Amniotic stem cell (primary cell): Measurements from ENCODE around the gene MYH13.

ENCODE experiments used
- DNase-seq: peaks from one replicate; lab custom pipeline; 2025; lab: John Stamatoyannopoulos, UW

Gene MYH13

DNA sequence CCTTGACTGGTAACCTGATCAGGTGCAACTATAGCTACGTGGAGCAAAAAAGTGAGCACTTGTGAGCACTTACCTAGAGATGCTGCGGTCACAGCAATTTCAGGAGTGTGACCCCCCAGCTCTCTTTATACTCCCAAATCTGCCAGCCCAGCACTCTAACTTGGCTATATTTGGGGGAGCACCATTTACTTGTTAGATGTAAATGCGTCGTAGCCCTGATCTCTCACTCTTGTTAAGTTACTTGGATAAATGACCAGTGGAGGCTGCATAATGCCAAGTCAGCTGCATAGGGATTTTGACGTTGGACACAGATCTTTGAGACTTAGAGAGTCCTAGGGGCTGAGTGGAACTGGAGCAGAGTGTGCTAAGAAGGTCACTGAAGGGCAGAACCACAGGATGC lies at the start of gene MYH13:
Gene MYH13 (minus strand): TSS at position 101 of the 400 bp plus-strand sequence. CDS start 8,476 bp downstream, outside the sequence.
- no peak for DNase-seq

DNA sequence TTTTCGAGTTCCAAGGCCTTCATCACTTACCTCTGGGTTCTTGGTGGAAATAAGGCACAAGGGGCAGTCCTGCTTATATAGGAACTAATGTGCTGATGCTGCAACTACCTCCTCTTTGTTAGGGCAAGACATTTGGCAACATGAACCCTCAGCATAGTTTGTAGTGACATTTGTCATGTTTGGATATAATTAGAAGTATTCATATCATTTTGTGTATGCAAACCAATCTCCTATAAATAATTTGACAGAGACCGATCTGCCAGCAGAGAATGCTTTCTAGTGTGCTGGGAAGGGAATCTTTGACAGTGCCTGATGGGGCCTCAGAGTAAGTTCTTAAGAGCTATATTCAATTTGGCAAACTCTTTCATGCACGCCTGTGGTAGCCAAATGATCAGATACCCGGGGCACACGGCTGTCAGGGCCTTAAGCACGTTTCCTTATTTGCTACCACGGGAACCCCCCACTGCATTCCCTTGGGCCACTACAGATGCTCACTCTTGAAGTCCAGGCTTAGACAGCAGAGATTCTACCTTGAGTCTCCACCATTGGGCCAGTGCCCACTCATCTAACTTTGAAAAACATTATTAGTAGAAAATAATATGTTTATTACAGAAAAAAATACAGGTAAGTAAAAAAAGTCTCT lies 49.2 kb upstream of the MYH13 start, which contains the start of gene MYH8:
Gene MYH8 (minus strand): TSS at position 51 of the 643 bp plus-strand sequence. CDS start 1,723 bp downstream, outside the sequence.
- DNase-seq = no peak

- no peak for DNase-seq
Measured at GRCh38 chr17:10421211-10421610, 48.4 kb upstream of the MYH13 start.

- DNase-seq = no peak
Measured at GRCh38 chr17:10420811-10421210, 48.0 kb upstream of the MYH13 start.

- DNase-seq = no peak
Measured at GRCh38 chr17:10417431-10417830, 44.6 kb upstream of the MYH13 start.

DNA sequence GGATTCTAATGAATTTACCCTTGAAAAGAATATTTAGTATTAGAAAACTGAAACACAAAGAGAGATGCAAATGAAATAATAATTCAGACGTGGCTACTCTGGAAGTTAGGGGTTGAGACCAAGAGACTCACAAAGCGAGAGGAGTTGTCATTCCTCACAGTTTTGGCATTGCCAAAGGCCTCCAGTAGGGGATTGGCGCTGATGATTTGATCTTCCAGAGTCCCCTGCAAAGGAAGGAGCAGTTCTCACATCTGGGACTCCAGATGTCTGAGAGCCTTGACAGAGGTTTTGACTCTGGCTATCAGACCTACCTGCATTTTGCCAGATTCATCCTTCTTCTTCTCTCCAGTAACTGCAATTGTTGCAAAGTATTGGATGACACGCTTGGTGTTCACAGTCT lies 42.4 kb upstream of the MYH13 start:
- no peak for DNase-seq

DNA sequence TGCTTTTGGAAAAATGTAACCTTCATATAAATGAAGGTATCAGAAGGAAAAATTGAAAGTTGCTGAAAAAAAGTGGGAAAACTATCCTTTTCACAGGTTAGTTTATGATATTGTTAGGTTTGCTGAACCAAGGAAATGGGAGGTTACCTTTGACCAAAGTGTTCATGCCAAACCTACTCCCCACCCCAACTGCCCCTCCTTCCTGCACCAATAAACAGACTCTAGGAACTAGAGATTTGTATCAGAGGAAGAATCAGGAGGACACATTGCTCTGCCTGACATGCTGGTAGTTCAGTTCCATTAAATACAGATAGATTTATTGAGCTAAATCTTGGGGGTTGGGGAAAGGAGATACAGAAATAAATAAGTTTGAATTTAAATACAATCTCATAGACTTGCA lies 30.8 kb upstream of the MYH13 start:
- no peak for DNase-seq

DNA sequence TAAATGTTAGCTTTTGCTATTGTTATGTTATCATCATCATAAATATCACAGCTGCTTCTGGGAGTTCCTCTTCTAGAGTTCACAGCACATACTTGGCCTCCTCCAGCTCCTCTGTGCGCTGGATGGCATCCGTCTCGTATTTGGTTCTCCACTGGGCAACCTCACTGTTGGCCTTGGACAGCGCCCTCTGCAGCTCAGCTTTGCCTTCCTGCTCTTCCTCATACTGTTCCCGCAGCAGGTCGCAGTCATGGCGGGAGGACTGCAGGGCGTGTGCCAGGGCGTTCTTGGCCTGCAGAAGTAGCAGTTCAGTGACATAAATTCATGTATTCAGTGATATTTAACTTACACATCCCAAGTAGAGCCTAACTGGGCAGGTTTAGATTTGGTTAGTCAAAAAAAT lies 25.5 kb upstream of the MYH13 start:
- DNase-seq = no peak

DNA sequence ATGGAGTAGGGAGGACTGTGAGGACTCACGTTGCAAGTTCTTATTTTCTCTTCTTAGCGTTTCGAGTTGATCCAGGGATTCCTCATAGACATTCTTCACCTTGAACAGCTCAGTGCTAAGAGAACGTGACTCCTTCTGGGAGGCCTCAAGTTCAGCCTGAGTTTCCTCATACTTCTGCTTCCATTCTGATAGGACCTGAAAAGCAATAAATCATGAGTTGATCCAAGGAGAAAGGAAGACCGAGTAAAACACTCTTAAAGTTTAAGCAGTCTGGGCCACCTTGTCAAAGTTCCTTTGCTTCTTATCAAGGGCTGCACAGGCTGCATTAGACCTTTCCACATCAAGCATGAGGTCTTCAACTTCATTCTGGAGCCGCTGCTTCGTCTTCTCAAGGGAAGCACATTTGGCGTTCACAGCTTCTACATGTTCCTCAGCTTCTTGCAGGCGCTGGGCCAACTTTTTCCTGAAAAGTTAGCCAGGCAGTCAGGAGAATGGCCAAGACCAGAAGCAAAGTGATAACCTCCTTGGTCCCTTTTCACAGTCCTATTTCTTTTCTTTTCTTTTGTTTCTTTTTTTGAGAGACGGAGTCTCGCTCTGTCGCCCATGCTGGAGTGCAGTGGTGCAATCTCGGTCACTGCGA lies 23.8 kb upstream of the MYH13 start:
- DNase-seq = no peak

- no peak for DNase-seq
Measured at GRCh38 chr17:10394201-10394887, 21.5 kb upstream of the MYH13 start.

DNA sequence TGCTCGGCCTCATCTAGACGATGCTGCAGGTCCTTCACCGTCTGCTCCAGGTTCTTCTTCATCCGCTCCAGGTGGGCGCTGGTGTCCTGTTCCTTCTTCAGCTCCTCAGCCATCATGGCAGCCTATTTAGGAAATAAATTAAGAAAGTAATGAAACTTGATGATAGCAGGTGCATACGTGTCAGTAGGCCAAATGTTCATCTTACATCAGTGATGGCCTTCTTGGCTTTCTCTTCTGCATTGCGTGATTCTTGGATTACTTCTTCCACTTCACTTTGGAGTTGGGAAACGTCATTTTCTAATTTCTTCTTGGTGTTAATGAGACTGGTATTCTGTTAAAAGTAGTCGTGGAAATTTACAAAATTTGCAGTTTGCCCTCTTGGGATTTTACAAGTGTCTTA lies 20.1 kb upstream of the MYH13 start:
- no peak for DNase-seq

GRCh38 chr17:10385871-10386270 lies 13.1 kb upstream of the MYH13 start:
- DNase-seq = no peak

- DNase-seq = no peak
Measured at GRCh38 chr17:10384175-10384574, 11.4 kb upstream of the MYH13 start.

DNA sequence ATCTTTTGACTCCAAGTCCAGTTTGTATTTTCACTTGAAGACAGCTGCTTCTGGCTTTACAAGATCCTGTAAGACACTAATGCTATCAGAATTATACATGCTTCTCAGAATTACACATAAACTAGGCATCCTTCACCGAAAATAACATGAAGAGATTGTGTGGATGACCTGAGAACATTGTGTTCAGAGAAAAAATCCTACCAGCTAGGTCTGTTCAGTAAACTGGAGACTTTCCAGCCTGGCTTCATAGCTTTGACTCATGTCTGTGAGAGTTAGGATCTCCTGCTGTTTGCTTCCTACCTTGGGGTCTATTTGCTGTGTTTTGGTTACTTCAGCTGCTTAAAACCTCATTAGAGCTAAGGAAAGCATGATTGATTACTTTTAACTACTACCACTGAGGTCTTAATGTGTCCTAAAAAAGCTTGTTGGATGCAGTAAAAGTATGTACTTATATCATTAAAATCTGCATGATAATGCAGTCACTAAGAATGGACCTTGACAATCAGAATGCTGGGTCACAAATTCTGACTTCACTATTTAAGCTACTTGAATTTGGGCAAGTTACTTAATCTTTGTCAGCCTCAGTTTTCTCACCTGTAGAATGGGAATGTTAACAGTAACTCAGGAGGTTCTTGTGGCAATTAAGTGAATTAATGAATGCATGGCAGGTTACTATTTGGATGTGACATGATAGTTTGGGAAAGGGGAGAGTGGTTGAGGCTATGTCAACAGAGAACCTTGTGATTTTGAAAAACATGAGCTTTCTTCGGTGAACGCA lies 8.0 kb upstream of the MYH13 start:
- DNase-seq = no peak

DNA sequence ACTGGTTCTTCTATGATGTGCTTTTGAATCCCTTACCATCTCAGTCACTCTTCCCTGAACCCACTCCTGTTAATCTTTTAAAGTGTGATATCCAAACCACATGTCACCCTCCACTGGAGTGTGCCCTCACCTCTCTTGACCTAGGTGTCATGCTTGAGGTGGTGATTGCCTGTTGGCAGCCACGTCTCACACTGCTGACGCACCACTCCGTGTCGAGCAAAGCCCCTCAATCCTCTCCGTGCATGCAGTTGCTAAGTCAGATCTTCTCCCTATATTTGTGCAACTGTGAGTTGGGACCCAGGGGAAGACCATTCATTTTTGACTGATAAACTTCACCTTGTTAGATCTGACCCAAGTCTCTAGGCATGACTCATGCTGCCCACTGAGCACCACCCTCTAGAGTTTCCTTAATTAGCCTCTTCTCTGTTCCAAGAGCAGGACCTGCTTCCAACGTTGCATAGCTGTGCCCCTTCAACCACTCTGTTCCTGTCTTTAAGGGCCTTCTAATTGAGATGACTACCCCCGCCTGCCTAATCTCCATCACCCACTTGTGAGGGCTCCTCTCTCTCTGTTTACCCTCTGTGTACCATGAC lies 2.7 kb downstream of the MYH13 start:
- no peak for DNase-seq

GRCh38 chr17:10369239-10369638 lies 3.6 kb downstream of the MYH13 start:
- no peak for DNase-seq

- DNase-seq = no peak
Measured at GRCh38 chr17:10368561-10368960, 4.2 kb downstream of the MYH13 start.

GRCh38 chr17:10360578-10360977 lies 12.2 kb downstream of the MYH13 start:
- DNase-seq = no peak

DNA sequence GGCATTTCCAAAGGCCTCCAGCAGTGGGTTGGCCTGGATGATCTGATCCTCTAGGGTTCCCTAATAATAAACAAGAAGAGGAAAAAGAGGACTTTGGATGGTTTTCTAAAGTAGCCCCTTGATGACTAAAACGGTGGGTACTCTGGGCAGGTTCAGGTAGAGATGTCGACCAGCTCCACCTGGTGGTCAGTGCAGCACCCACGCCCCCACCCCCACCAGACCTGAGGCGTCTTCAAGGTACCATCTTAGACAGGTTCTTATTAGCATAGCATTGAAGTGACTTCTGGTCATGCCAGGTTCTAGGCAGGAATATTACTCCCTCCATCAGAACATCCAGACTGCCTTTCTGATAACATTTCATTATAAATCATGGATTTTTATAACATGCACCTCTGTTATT lies 15.0 kb downstream of the MYH13 start:
- DNase-seq = no peak

- DNase-seq = no peak
Measured at GRCh38 chr17:10354651-10355050, 18.2 kb downstream of the MYH13 start.

DNA sequence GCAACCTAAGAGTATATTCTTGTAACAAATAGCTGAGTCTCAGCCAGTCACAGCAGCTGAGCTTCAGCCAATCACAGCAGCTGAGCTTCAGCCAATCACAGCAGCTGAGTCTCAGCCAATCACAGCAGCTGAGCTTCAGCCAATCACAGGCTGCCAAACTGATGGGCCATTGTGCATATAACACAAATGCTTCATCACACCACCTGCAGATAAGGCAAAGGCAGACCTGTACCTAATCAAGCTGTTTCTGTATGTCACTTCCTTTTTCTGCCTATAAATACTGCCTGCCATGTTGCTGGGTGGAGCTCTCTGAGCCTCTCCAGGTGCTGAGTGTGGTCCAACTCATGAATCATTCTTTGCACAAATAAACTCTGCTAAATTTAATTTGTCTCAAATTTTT lies 19.9 kb downstream of the MYH13 start:
- no peak for DNase-seq

GRCh38 chr17:10349403-10349802 lies 23.4 kb downstream of the MYH13 start:
- no peak for DNase-seq
